Measurements from ENCODE around the gene FADS1. TPM values are rescaled to one million over a fixed set of nuclear protein-coding genes. Genes with fewer than 3 reads are reported as not detected.

FADS1 gene
- total and polyA plus RNA-seq, 2 of the 13 experiments (the other 11 are each of a cell fraction or from before 2014, with no cell fraction given), result 91.8 to 108 TPM

DNA sequence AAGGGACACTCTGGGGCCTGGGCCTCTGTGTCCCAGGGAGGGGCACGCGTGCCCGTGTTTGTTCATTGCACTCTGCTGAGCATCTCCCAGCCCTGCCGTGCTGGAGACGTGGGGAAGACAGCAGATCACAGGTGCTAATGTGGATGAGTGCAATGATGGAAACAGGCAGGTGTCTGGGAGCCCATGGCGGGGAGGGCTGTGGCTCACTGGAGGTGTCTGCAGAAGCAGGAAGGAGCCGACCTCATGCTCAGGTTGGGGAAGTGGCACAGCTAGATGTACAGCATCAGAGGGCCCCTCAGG is 32.3 kb downstream of the FADS1 start:
- TF ChIP-seq POLR2G (IDR thresholded peaks at IDR 0.05; ENCODE audit: low read depth, low read length), result 0 out of 2 replicates have a peak, but pooled peaks have one; percentile 7
- TF ChIP-seq ZBTB46 (CRISPR knock-in tag; IDR thresholded peaks at IDR 0.05; ENCODE audit: borderline replicate concordance), result no peak
- intact Hi-C loops (cut with micrococcal nuclease; ENCODE audit: unreplicated experiment), result no loop called here
- DNase-seq (ENCODE audit: low spot score) (no peak), FAIRE-seq (no peak), ATAC-seq (no peak)
- peaks cover 28 to 82% of the 10 kb centered on the region in 2 experiments for H3K36me3 ChIP-seq (replicated peaks in 1 of 2; ENCODE audit: control insufficient read depth in 1 of 2, insufficient read depth in 2 of 2, low read length in 2 of 2)
- peaks cover 6% of the 10 kb centered on the region; the same call in 1 of the 2 replicates for H3K4me1 ChIP-seq (ENCODE audit: insufficient read depth, low read length)
- 98% methylated on average over 7 of the region's 7 CpGs for WGBS (ENCODE audit: low lambda C conversion rate)
- H4K20me1 ChIP-seq (ENCODE audit: insufficient read depth, low read length), result no peaks in the 10 kb centered on the region
- no peak overlapping the region for H3K4me2 ChIP-seq (ENCODE audit: low read depth, low read length)
- in situ Hi-C loops (cut with HindIII; ENCODE audit: extremely low pct_ligation_motif_present, low pct_unique_long_range_greater_than_20kb), result loop anchor here (5.0 kb wide), 1 partner anchor 37 kb away; no protein-coding TSS in a partner anchor
- no peak overlapping the region for H3K9ac ChIP-seq (ENCODE audit: insufficient read depth, low read depth, low read length)
- no peaks in the 10 kb centered on the region for H3K9me3 ChIP-seq (ENCODE audit: low read length)
- no peak overlapping the region for H2AFZ ChIP-seq (ENCODE audit: low read length)
- H3K79me2 ChIP-seq (ENCODE audit: insufficient read depth, low read length), result no peaks in the 10 kb centered on the region
- ChIA-PET CTCF (ENCODE audit: low intra/inter-chr PET ratio, low total read pairs) (no interaction called here), POLR2A (interaction anchor here (1.2 to 1.8 kb wide), 4 partner anchors 15 to 324 kb away, joined by 3 to 5 read pairs (median 4); no protein-coding TSS in a partner anchor)
- H3K4me3 ChIP-seq (replicated peaks in 1 of 3; ENCODE audit: insufficient read depth in 1 of 3, low read depth in 2 of 3, low read length in 3 of 3), result no peak overlapping the region
- BruUV-seq (replicated peaks), result no TSS peak
- H3K27ac ChIP-seq (ENCODE audit: extremely low read length, insufficient read depth, low read length), result no peak overlapping the region
- H3K27me3 ChIP-seq (ENCODE audit: control insufficient read depth in 1 of 2, insufficient read depth in 2 of 2, low read length in 2 of 2), result no peaks in the 10 kb centered on the region

DNA sequence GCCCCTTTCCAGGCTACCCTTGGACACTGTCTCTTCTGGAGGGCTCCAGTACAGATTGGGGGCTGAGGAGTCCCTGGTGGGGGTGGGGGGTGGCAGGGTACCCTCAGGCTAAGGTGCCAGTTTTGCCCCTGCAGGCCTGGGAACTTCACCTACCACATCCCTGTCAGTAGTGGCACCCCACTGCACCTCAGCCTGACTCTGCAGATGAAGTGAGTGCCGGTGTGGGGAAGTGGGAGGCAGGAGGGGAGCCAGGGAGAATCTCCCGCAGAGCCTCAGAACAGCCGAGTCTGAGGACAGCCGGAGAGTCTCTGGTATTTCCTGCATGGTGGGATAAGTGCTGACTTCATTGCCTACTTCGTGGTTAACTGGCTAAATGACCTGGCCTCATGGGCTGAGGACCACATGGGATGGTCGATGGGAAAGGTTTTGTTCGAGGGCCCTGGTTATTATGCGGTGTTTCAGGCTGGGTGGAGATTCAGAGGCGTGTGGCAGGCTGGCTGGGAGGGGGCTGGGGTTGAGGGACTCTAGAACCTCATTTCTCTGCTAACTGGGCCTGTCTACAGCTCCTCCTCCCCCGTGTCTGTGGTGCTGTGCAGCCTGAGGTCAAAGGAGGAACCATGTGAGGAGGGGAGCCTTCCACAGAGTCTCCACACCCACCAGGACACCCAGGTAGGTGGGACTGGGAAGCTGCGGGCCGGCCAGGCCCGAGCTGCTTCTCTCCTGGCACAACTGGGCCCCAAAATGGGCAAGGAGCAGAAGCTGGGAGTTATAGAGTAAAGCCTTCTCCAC is 32.9 kb downstream of the FADS1 start:
- CTCF ChIA-PET (ENCODE audit: low intra/inter-chr PET ratio, low total read pairs), result no interaction called here
- H3K79me2 ChIP-seq (ENCODE audit: insufficient read depth, low read length), result no peaks in the 10 kb centered on the region
- intact Hi-C loops (cut with micrococcal nuclease; ENCODE audit: unreplicated experiment), result no loop called here
- H3K27me3 ChIP-seq (ENCODE audit: control insufficient read depth in 1 of 2, insufficient read depth in 2 of 2, low read length in 2 of 2), result no peaks in the 10 kb centered on the region
- WGBS (ENCODE audit: low lambda C conversion rate), result 93% methylated on average over 9 of the region's 13 CpGs
- no peaks in the 10 kb centered on the region for H3K9me3 ChIP-seq (ENCODE audit: low read length)
- H3K4me2 ChIP-seq (ENCODE audit: low read depth, low read length), result no peak overlapping the region
- H3K4me3 ChIP-seq (replicated peaks in 1 of 3; ENCODE audit: insufficient read depth in 1 of 3, low read depth in 2 of 3, low read length in 3 of 3), result no peak overlapping the region
- H3K4me1 ChIP-seq (ENCODE audit: insufficient read depth, low read length), result peaks cover 5% of the 10 kb centered on the region; the same call in 1 of the 2 replicates
- in situ Hi-C loops (cut with HindIII; ENCODE audit: extremely low pct_ligation_motif_present, low pct_unique_long_range_greater_than_20kb), result loop anchor here (5.0 kb wide), 1 partner anchor 37 kb away; no protein-coding TSS in a partner anchor
- ATAC-seq (no peak), DNase-seq (ENCODE audit: low spot score) (no peak), FAIRE-seq (no peak)
- no peak overlapping the region for H2AFZ ChIP-seq (ENCODE audit: low read length)
- POLR2A ChIA-PET, result interaction anchor here (1.2 to 1.8 kb wide), 4 partner anchors 14 to 324 kb away, joined by 3 to 5 read pairs (median 4); no protein-coding TSS in a partner anchor
- H4K20me1 ChIP-seq (ENCODE audit: insufficient read depth, low read length), result no peaks in the 10 kb centered on the region
- H3K9ac ChIP-seq (ENCODE audit: insufficient read depth, low read depth, low read length), result no peak overlapping the region
- H3K36me3 ChIP-seq (replicated peaks in 1 of 2; ENCODE audit: control insufficient read depth in 1 of 2, insufficient read depth in 2 of 2, low read length in 2 of 2), result peaks cover 26 to 82% of the 10 kb centered on the region in 2 experiments; a peak in 4 of 5 replicates
- no peak overlapping the region for H3K27ac ChIP-seq (ENCODE audit: extremely low read length, insufficient read depth, low read length)
- BruUV-seq (replicated peaks), result no TSS peak
- no peak for TF ChIP-seq DRAP1 (CRISPR knock-in tag; IDR thresholded peaks at IDR 0.05)
- TF ChIP-seq PAWR (CRISPR knock-in tag; IDR thresholded peaks at IDR 0.05; ENCODE audit: borderline replicate concordance), result no peak
- TF ChIP-seq, protein P1, sequence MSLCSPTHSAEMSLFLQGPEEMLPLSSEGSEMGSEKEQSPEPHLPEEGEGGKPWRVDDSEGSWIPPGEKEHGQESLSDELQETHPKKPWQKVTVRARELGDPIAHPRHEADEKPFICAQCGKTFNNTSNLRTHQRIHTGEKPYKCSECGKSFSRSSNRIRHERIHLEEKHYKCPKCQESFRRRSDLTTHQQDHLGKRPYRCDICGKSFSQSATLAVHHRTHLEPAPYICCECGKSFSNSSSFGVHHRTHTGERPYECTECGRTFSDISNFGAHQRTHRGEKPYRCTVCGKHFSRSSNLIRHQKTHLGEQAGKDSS (CRISPR knock-in tag; IDR thresholded peaks at IDR 0.05; ENCODE audit: borderline replicate concordance, low read depth), result no peak
- TF ChIP-seq ETV6 (CRISPR knock-in tag; conservative IDR thresholded peaks at IDR 0.05), result no peak
- no peak for TF ChIP-seq ZC3H13 (CRISPR knock-in tag; IDR thresholded peaks at IDR 0.05)
- TF ChIP-seq NFIB (CRISPR knock-in tag; IDR thresholded peaks at IDR 0.05; ENCODE audit: borderline replicate concordance), result no peak
- no peak for TF ChIP-seq RFX5 (IDR thresholded peaks at IDR 0.05; ENCODE audit: low read depth, low read length)
- TF ChIP-seq, protein P2, sequence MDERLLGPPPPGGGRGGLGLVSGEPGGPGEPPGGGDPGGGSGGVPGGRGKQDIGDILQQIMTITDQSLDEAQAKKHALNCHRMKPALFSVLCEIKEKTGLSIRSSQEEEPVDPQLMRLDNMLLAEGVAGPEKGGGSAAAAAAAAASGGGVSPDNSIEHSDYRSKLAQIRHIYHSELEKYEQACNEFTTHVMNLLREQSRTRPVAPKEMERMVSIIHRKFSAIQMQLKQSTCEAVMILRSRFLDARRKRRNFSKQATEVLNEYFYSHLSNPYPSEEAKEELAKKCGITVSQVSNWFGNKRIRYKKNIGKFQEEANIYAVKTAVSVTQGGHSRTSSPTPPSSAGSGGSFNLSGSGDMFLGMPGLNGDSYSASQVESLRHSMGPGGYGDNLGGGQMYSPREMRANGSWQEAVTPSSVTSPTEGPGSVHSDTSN (CRISPR knock-in tag; IDR thresholded peaks at IDR 0.05), result no peak

Data from HepG2 (cell line).